ENCODE data around the gene BORA. TPM values are rescaled to one million over a fixed set of nuclear protein-coding genes. Genes with fewer than 3 reads are reported as not detected.

Gene BORA
- total RNA-seq, 2 experiments from 2014 or later, result 20.8 to 21.2 TPM

Other genes starting within 250 kb of the BORA start
- gene MZT1, start 294 bp upstream of the BORA start, total RNA-seq, result 10 to 100 TPM; 10.6 to 26.9 TPM
- gene DIS3, start 54.0 kb downstream of the BORA start, total RNA-seq, result 10 to 100 TPM; 55.0 to 63.5 TPM
- 10 to 100 TPM; 25.7 to 25.9 TPM for gene PIBF1, start 54.2 kb downstream of the BORA start, total RNA-seq